HepG2 (cell line): ENCODE measurements around the gene TMEM214. TPM values are rescaled to one million over a fixed set of nuclear protein-coding genes. Genes with fewer than 3 reads are reported as not detected.

ENCODE experiments used
- DNMT3B ChIP-seq: conservative IDR thresholded peaks from 2 replicates; pipeline ENCODE4 v1.6.1; 2016; ENCODE audit warnings: missing biosample characterization, control low read depth
- FOSL1 ChIP-seq: sonication (generic); formaldehyde crosslinking; IDR thresholded peaks from 2 replicates; pipeline ENCODE4 v1.9.0; 2021; ENCODE audit warnings: missing genetic modification reagents, borderline replicate concordance
- GZF1 ChIP-seq: sonication (generic); formaldehyde crosslinking; IDR thresholded peaks from 2 replicates; pipeline ENCODE4 v1.5.1; 2020; ENCODE audit warnings: mild to moderate bottlenecking, missing genetic modification reagents
- HIVEP1 ChIP-seq: sonication (generic); formaldehyde crosslinking; IDR thresholded peaks from 2 replicates; pipeline ENCODE4 v1.4.0; 2020; ENCODE audit warnings: mild to moderate bottlenecking, missing genetic modification reagents
- ISX ChIP-seq: sonication (generic); formaldehyde crosslinking; conservative IDR thresholded peaks from 2 replicates; pipeline ENCODE4 v1.5.0; 2020; ENCODE audit warnings: missing genetic modification reagents
- PRPF4 ChIP-seq: fragments of 200-400 bp; formaldehyde crosslinking; IDR thresholded peaks from 2 replicates; pipeline ENCODE4 v1.6.1; 2016; ENCODE audit warnings: low read length, low read depth; ENCODE audit not compliant: poor library complexity, severe bottlenecking
- PTBP1 ChIP-seq: fragments of 200-400 bp; formaldehyde crosslinking; IDR thresholded peaks from 2 replicates; pipeline ENCODE4 v1.6.1; 2018; ENCODE audit warnings: low read length, low read depth; ENCODE audit not compliant: poor library complexity, severe bottlenecking
- RAD21 ChIP-seq: fragments of 450-650 bp; formaldehyde crosslinking; IDR thresholded peaks from 2 replicates; pipeline ENCODE4 v1.5.0; 2020; ENCODE audit warnings: mild to moderate bottlenecking
- SKI ChIP-seq: fragments of 450-650 bp; IDR thresholded peaks from one replicate; pipeline ENCODE4 v1.6.1; 2018; ENCODE audit warnings: mild to moderate bottlenecking; ENCODE audit not compliant: partially characterized antibody
- SNAI1 ChIP-seq: sonication (generic); formaldehyde crosslinking; IDR thresholded peaks from 2 replicates; pipeline ENCODE4 v1.5.0; 2020; ENCODE audit warnings: mild to moderate bottlenecking, missing genetic modification reagents, borderline replicate concordance
- STAG1 ChIP-seq: sonication (generic); formaldehyde crosslinking; IDR thresholded peaks from 2 replicates; pipeline ENCODE4 v1.4.0; 2020; ENCODE audit warnings: missing genetic modification reagents
- ZFP36L2 ChIP-seq: sonication (generic); formaldehyde crosslinking; IDR thresholded peaks from 2 replicates; pipeline ENCODE4 v1.4.0; 2020; ENCODE audit warnings: missing genetic modification reagents
- ZNF121 ChIP-seq: sonication (generic); formaldehyde crosslinking; IDR thresholded peaks from 2 replicates; pipeline ENCODE4 v1.5.0; 2020; ENCODE audit warnings: mild to moderate bottlenecking, missing genetic modification reagents
- ZNF331 ChIP-seq: sonication (generic); formaldehyde crosslinking; IDR thresholded peaks from 2 replicates; pipeline ENCODE4 v1.4.0; 2020; ENCODE audit warnings: missing genetic modification reagents
- ZNF33B ChIP-seq: sonication (generic); formaldehyde crosslinking; IDR thresholded peaks from 2 replicates; pipeline ENCODE4 v1.5.1; 2020; ENCODE audit warnings: mild to moderate bottlenecking, missing genetic modification reagents
- ZNF350 ChIP-seq: sonication (generic); formaldehyde crosslinking; IDR thresholded peaks from 2 replicates; pipeline ENCODE4 v1.4.0; 2020; ENCODE audit warnings: mild to moderate bottlenecking, low read depth, missing genetic modification reagents, borderline replicate concordance
- ZNF430 ChIP-seq: sonication (generic); formaldehyde crosslinking; IDR thresholded peaks from 2 replicates; pipeline ENCODE4 v1.9.0; 2021; ENCODE audit warnings: mild to moderate bottlenecking, missing genetic modification reagents
- polyA plus RNA-seq, 8 experiments: library from polyadenylated mRNA; depleted of rRNA in 3 of 8; stranded (reverse) in 7 of 8; unstranded in 1 of 8; fragments of >200 nt; fragmentation: Illumina TruSeq in 4 of 8; extraction: Trizol in 4 of 8; gene quantifications; 2 replicates each; pipeline versions ENCODE4 v1.2.1 to v1.2.3, GENCODE V29; 2011 to 2016; ENCODE audit warnings: low read depth in 4 of 8, missing spikeins in 1 of 8, mixed read lengths in 1 of 8; ENCODE audit not compliant: insufficient read depth in 1 of 8
- total RNA-seq, 5 experiments: library from RNA; depleted of rRNA; stranded (reverse); fragments of >200 nt; fragmentation: Illumina TruSeq; extraction: Trizol; gene quantifications; 2 replicates each; pipeline ENCODE4 v1.2.3, GENCODE V29; 2016; ENCODE audit warnings: low read depth in 1 of 5
- TF ChIP-seq, protein P1 (sequence below): sonication (generic); formaldehyde crosslinking; IDR thresholded peaks from 2 replicates; pipeline ENCODE4 v1.4.0; 2020; ENCODE audit warnings: missing genetic modification reagents
- TF ChIP-seq, protein P2 (sequence below): sonication (generic); formaldehyde crosslinking; IDR thresholded peaks from 2 replicates; pipeline ENCODE4 v1.5.0; 2020; ENCODE audit warnings: mild to moderate bottlenecking, missing genetic modification reagents, moderate library complexity
- TF ChIP-seq, protein P3 (sequence below): sonication (generic); formaldehyde crosslinking; IDR thresholded peaks from 2 replicates; pipeline ENCODE4 v1.4.0; 2020; ENCODE audit warnings: missing genetic modification reagents
- TF ChIP-seq, protein P4 (sequence below): sonication (generic); formaldehyde crosslinking; conservative IDR thresholded peaks from 2 replicates; pipeline ENCODE4 v1.4.0; 2020; ENCODE audit warnings: missing genetic modification reagents
- TF ChIP-seq, protein P5 (sequence below): sonication (generic); formaldehyde crosslinking; IDR thresholded peaks from 2 replicates; pipeline ENCODE4 v1.5.0; 2020; ENCODE audit warnings: missing genetic modification reagents
- TF ChIP-seq, protein P6 (sequence below): sonication (generic); formaldehyde crosslinking; IDR thresholded peaks from 2 replicates; pipeline ENCODE4 v1.4.0; 2020; ENCODE audit warnings: missing genetic modification reagents

TMEM214 gene
- total and polyA plus RNA-seq, 2 of the 13 experiments (the other 11 are each of a cell fraction or from before 2014, with no cell fraction given) = 58.3 to 132 TPM

DNA sequence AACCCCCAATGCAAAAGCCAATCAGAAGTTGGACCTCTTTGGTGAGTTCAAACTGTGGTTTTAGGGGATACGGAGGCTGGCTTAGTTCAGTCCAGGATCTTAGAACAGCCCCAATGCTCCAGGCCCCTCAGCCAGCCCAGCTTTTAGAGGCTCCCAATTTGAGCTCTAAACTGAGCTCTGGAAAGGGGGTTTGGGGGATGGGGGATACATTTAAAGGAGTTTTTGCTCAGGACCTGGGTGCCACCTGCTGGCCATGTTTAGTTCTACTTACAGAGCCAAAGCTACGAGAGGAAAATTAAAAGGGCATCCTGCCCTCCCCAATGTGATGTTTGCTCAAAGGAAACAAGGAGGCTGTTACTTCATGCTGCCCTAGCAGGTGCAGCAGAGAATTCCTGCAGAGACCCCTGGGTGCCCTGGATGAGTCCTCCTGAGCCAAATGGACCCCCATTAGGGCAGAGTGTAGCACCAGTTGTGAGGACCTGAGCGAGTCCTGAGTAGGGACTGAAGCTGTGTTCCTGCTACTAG, 15.9 kb upstream of the TMEM214 start (continued):
- TF ChIP-seq, protein P1, sequence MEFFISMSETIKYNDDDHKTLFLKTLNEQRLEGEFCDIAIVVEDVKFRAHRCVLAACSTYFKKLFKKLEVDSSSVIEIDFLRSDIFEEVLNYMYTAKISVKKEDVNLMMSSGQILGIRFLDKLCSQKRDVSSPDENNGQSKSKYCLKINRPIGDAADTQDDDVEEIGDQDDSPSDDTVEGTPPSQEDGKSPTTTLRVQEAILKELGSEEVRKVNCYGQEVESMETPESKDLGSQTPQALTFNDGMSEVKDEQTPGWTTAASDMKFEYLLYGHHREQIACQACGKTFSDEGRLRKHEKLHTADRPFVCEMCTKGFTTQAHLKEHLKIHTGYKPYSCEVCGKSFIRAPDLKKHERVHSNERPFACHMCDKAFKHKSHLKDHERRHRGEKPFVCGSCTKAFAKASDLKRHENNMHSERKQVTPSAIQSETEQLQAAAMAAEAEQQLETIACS (CRISPR knock-in tag) = no peak
- TF ChIP-seq, protein P2, sequence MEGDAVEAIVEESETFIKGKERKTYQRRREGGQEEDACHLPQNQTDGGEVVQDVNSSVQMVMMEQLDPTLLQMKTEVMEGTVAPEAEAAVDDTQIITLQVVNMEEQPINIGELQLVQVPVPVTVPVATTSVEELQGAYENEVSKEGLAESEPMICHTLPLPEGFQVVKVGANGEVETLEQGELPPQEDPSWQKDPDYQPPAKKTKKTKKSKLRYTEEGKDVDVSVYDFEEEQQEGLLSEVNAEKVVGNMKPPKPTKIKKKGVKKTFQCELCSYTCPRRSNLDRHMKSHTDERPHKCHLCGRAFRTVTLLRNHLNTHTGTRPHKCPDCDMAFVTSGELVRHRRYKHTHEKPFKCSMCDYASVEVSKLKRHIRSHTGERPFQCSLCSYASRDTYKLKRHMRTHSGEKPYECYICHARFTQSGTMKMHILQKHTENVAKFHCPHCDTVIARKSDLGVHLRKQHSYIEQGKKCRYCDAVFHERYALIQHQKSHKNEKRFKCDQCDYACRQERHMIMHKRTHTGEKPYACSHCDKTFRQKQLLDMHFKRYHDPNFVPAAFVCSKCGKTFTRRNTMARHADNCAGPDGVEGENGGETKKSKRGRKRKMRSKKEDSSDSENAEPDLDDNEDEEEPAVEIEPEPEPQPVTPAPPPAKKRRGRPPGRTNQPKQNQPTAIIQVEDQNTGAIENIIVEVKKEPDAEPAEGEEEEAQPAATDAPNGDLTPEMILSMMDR = peak; percentile 81
- TF ChIP-seq PTBP1 (no peak), PRPF4 (peak; percentile 32), HIVEP1 (no peak), ZNF331 (CRISPR knock-in tag) (no peak), ZNF430 (CRISPR knock-in tag) (no peak), ISX (no peak), RAD21 (CRISPR knock-in tag) (peak; percentile 86), DNMT3B (no peak), FOSL1 (CRISPR knock-in tag) (no peak), ZFP36L2 (CRISPR knock-in tag) (no peak), STAG1 (CRISPR knock-in tag) (peak; percentile 82), ZNF121 (CRISPR knock-in tag) (no peak), SKI (no peak), ZNF350 (CRISPR knock-in tag) (no peak), SNAI1 (CRISPR knock-in tag) (no peak), GZF1 (no peak), ZNF33B (CRISPR knock-in tag) (0 out of 2 replicates have a peak, but pooled peaks have one; percentile 39)
- TF ChIP-seq, protein P3, sequence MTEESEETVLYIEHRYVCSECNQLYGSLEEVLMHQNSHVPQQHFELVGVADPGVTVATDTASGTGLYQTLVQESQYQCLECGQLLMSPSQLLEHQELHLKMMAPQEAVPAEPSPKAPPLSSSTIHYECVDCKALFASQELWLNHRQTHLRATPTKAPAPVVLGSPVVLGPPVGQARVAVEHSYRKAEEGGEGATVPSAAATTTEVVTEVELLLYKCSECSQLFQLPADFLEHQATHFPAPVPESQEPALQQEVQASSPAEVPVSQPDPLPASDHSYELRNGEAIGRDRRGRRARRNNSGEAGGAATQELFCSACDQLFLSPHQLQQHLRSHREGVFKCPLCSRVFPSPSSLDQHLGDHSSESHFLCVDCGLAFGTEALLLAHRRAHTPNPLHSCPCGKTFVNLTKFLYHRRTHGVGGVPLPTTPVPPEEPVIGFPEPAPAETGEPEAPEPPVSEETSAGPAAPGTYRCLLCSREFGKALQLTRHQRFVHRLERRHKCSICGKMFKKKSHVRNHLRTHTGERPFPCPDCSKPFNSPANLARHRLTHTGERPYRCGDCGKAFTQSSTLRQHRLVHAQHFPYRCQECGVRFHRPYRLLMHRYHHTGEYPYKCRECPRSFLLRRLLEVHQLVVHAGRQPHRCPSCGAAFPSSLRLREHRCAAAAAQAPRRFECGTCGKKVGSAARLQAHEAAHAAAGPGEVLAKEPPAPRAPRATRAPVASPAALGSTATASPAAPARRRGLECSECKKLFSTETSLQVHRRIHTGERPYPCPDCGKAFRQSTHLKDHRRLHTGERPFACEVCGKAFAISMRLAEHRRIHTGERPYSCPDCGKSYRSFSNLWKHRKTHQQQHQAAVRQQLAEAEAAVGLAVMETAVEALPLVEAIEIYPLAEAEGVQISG (CRISPR knock-in tag) = no peak
- TF ChIP-seq, protein P4, sequence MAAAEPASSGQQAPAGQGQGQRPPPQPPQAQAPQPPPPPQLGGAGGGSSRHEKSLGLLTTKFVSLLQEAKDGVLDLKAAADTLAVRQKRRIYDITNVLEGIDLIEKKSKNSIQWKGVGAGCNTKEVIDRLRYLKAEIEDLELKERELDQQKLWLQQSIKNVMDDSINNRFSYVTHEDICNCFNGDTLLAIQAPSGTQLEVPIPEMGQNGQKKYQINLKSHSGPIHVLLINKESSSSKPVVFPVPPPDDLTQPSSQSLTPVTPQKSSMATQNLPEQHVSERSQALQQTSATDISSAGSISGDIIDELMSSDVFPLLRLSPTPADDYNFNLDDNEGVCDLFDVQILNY (CRISPR knock-in tag) = no peak
- TF ChIP-seq, protein P5, sequence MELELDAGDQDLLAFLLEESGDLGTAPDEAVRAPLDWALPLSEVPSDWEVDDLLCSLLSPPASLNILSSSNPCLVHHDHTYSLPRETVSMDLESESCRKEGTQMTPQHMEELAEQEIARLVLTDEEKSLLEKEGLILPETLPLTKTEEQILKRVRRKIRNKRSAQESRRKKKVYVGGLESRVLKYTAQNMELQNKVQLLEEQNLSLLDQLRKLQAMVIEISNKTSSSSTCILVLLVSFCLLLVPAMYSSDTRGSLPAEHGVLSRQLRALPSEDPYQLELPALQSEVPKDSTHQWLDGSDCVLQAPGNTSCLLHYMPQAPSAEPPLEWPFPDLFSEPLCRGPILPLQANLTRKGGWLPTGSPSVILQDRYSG (CRISPR knock-in tag) = no peak
- TF ChIP-seq, protein P6, sequence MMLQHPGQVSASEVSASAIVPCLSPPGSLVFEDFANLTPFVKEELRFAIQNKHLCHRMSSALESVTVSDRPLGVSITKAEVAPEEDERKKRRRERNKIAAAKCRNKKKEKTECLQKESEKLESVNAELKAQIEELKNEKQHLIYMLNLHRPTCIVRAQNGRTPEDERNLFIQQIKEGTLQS (CRISPR knock-in tag) = no peak
